Glomerular endothelial cell (primary cell): ENCODE results near the gene KTN1. TPM values are rescaled to one million over a fixed set of nuclear protein-coding genes. Genes with fewer than 3 reads are reported as not detected.

Experiments used
- DNase-seq: peaks from one replicate; pipeline ENCODE4 v3.0.0-alpha.2; 2011; ENCODE audit warnings: low read depth, low spot score; ENCODE audit errors: extremely low read depth
- total RNA-seq: library from RNA; depleted of rRNA; stranded (reverse); fragments of >200 nt; gene quantifications from 2 replicates; pipeline ENCODE4 v1.2.3, GENCODE V29; 2015

Gene KTN1
- total RNA-seq, 1 donor from 2014 or later = 94.2 TPM

GRCh38 chr14:55706893-55707292, 126.9 kb downstream of the KTN1 start:
- DNase-seq = no peak

- DNase-seq = no peak
Observed at GRCh38 chr14:55707365-55707804, 127.4 kb downstream of the KTN1 start.

- no peak for DNase-seq
Observed at GRCh38 chr14:55710506-55711041, 130.6 kb downstream of the KTN1 start.

GRCh38 chr14:55711175-55711811, 131.3 kb downstream of the KTN1 start:
- DNase-seq = no peak

- DNase-seq = no peak
Observed at GRCh38 chr14:55712491-55712890, 132.5 kb downstream of the KTN1 start.

- no peak for DNase-seq
Observed at GRCh38 chr14:55713486-55713885, 133.5 kb downstream of the KTN1 start.

- no peak for DNase-seq
Observed at GRCh38 chr14:55715889-55716288, 135.9 kb downstream of the KTN1 start.

- no peak for DNase-seq
Observed at GRCh38 chr14:55717621-55718020, 137.6 kb downstream of the KTN1 start.

GRCh38 chr14:55718551-55718950, 138.5 kb downstream of the KTN1 start:
- no peak for DNase-seq

GRCh38 chr14:55720796-55721195, 140.8 kb downstream of the KTN1 start:
- DNase-seq = no peak

- peak; percentile 29 for DNase-seq
Observed at GRCh38 chr14:55721353-55721752, 141.3 kb downstream of the KTN1 start.

- no peak for DNase-seq
Observed at GRCh38 chr14:55722054-55722453, 142.0 kb downstream of the KTN1 start.

- no peak for DNase-seq
Observed at GRCh38 chr14:55724736-55725135, 144.7 kb downstream of the KTN1 start.

- DNase-seq = no peak
Observed at GRCh38 chr14:55730592-55731310, 150.7 kb downstream of the KTN1 start.

GRCh38 chr14:55731311-55731872, 151.4 kb downstream of the KTN1 start:
- DNase-seq = no peak

- peak; percentile 34 for DNase-seq
Observed at GRCh38 chr14:55731881-55732498, 152.0 kb downstream of the KTN1 start.

GRCh38 chr14:55733599-55733998, 153.6 kb downstream of the KTN1 start:
- no peak for DNase-seq
